ENCODE measurements around the gene DDX17. TPM values are rescaled to one million over a fixed set of nuclear protein-coding genes. Genes with fewer than 3 reads are reported as not detected.

Gene DDX17
- total RNA-seq, 1 donor = 496 TPM

DNA sequence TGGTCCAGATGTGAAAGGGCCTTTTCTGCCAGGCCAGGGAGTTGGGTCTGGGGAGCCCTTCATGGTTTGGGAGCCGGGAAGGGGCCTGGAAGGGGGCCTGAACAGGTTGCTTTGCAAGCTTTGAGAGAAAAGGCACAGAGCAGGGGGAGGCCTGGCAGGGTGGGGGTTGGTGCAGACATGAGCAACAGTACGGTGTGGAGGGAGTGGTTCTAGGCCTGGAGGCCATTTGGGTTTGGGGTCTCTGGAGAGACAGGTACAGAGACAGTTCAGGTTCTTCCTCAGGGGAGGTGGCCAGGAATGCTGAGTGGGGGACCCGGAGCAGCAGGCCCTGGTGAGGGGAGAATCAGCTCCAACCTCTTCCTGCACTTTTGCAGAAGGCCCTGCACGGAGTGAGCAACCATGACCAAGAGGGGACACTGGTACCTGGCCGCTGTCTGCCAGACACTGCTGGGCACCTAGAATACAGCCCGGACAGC is 36.8 kb downstream of the DDX17 start:
- Histone ChIP-seq H3K4me2 (ENCODE audit: insufficient read depth, low read length) (peak overlapping the region; percentile 91), H3K4me1 (ENCODE audit: insufficient read depth, low read length) (peaks cover 15% of the 10 kb centered on the region), H3K27me3 (ENCODE audit: insufficient read depth, low read length) (peaks cover 4% of the 10 kb centered on the region), H4K20me1 (ENCODE audit: insufficient read depth, low read length) (peaks cover 18% of the 10 kb centered on the region), H3K9me3 (ENCODE audit: low read depth, low read length) (no peaks in the 10 kb centered on the region), H3K79me2 (ENCODE audit: insufficient read depth, low read length) (peaks cover 48% of the 10 kb centered on the region), H3K36me3 (ENCODE audit: insufficient read depth, low read length) (peaks cover 21% of the 10 kb centered on the region), H3K4me3 (ENCODE audit: insufficient read depth, low read length) (peak overlapping the region; percentile 89), H3K27ac (ENCODE audit: low read depth, low read length) (peak overlapping the region; percentile 86), H2AFZ (ENCODE audit: low read length) (no peak overlapping the region)
- TF ChIP-seq, protein P1, sequence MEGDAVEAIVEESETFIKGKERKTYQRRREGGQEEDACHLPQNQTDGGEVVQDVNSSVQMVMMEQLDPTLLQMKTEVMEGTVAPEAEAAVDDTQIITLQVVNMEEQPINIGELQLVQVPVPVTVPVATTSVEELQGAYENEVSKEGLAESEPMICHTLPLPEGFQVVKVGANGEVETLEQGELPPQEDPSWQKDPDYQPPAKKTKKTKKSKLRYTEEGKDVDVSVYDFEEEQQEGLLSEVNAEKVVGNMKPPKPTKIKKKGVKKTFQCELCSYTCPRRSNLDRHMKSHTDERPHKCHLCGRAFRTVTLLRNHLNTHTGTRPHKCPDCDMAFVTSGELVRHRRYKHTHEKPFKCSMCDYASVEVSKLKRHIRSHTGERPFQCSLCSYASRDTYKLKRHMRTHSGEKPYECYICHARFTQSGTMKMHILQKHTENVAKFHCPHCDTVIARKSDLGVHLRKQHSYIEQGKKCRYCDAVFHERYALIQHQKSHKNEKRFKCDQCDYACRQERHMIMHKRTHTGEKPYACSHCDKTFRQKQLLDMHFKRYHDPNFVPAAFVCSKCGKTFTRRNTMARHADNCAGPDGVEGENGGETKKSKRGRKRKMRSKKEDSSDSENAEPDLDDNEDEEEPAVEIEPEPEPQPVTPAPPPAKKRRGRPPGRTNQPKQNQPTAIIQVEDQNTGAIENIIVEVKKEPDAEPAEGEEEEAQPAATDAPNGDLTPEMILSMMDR (IDR thresholded peaks at IDR 0.05; ENCODE audit: extremely low read depth, low read depth, low read length) = no peak
- peak; percentile 43 for DNase-seq (ENCODE audit: insufficient read length, low spot score, missing footprints)

GRCh38 chr22:38468443-38469305 is 37.4 kb downstream of the DDX17 start:
- H4K20me1 ChIP-seq (ENCODE audit: insufficient read depth, low read length) = peaks cover 13% of the 10 kb centered on the region
- peak overlapping the region; percentile 62 for H2AFZ ChIP-seq (ENCODE audit: low read length)
- TF ChIP-seq, protein P1 (IDR thresholded peaks at IDR 0.05; ENCODE audit: extremely low read depth, low read depth, low read length) = peak; percentile 25
- no peaks in the 10 kb centered on the region for H3K9me3 ChIP-seq (ENCODE audit: low read depth, low read length)
- H3K27ac ChIP-seq (ENCODE audit: low read depth, low read length) = peak overlapping the region; percentile 86
- peak; percentile 93 for DNase-seq (ENCODE audit: insufficient read length, low spot score, missing footprints)
- peaks cover 7% of the 10 kb centered on the region for H3K27me3 ChIP-seq (ENCODE audit: insufficient read depth, low read length)
- H3K4me3 ChIP-seq (ENCODE audit: insufficient read depth, low read length) = peak overlapping the region; percentile 89
- peaks cover 16% of the 10 kb centered on the region for H3K36me3 ChIP-seq (ENCODE audit: insufficient read depth, low read length)
- H3K4me2 ChIP-seq (ENCODE audit: insufficient read depth, low read length) = peak overlapping the region; percentile 91
- peaks cover 15% of the 10 kb centered on the region for H3K4me1 ChIP-seq (ENCODE audit: insufficient read depth, low read length)
- peaks cover 46% of the 10 kb centered on the region for H3K79me2 ChIP-seq (ENCODE audit: insufficient read depth, low read length)

DNA sequence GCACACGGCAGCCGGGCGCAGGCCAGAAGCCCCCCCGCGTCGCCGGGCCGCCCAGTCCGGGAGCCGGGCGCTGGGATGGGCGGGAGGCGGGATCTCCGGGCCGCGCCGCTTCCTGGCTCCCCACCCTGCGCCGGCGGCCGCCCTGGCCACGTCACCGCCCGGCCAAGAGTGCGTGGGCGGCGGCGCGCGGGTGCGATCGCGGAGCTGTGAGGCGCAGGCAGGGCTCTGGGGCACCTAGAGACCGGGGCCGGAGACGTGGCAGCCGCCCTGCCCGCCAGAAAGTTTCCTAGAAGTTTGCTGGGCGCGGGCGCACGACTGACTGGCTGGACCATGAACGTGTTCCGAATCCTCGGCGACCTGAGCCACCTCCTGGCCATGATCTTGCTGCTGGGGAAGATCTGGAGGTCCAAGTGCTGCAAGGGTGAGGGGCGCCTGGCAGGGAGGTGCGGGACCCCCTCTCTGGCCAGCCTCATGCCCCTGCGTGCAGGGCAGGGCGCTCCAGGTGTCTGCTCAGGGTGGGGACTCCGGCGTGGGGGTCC is 38.1 kb downstream of the DDX17 start, which contains the start of gene KDELR3:
KDELR3 (plus strand) TSS at position 193 of the 539 bp plus-strand sequence; CDS start at position 331, 138 bp downstream.
- no peaks in the 10 kb centered on the region for H3K9me3 ChIP-seq (ENCODE audit: low read depth, low read length)
- H3K4me2 ChIP-seq (ENCODE audit: insufficient read depth, low read length) = peak within 1 kb of the TSS; percentile 91
- peak; percentile 100 for DNase-seq (ENCODE audit: insufficient read length, low spot score, missing footprints)
- peaks cover 16% of the 10 kb centered on the region for H3K36me3 ChIP-seq (ENCODE audit: insufficient read depth, low read length)
- H4K20me1 ChIP-seq (ENCODE audit: insufficient read depth, low read length) = peaks cover 10% of the 10 kb centered on the region
- peaks cover 9% of the 10 kb centered on the region for H3K27me3 ChIP-seq (ENCODE audit: insufficient read depth, low read length)
- H3K27ac ChIP-seq (ENCODE audit: low read depth, low read length) = peak within 1 kb of the TSS; percentile 86
- TF ChIP-seq, protein P1 (IDR thresholded peaks at IDR 0.05; ENCODE audit: extremely low read depth, low read depth, low read length) = no peak
- peaks cover 13% of the 10 kb centered on the region for H3K4me1 ChIP-seq (ENCODE audit: insufficient read depth, low read length)
- H3K4me3 ChIP-seq (ENCODE audit: insufficient read depth, low read length) = peak within 1 kb of the TSS; percentile 89
- H3K79me2 ChIP-seq (ENCODE audit: insufficient read depth, low read length) = peaks cover 44% of the 10 kb centered on the region
- H2AFZ ChIP-seq (ENCODE audit: low read length) = peak within 1 kb of the TSS; percentile 89

- H4K20me1 ChIP-seq (ENCODE audit: insufficient read depth, low read length) = peaks cover 10% of the 10 kb centered on the region
- TF ChIP-seq, protein P1 (IDR thresholded peaks at IDR 0.05; ENCODE audit: extremely low read depth, low read depth, low read length) = no peak
- peak overlapping the region; percentile 89 for H2AFZ ChIP-seq (ENCODE audit: low read length)
- no peaks in the 10 kb centered on the region for H3K9me3 ChIP-seq (ENCODE audit: low read depth, low read length)
- peak overlapping the region; percentile 89 for H3K4me3 ChIP-seq (ENCODE audit: insufficient read depth, low read length)
- peaks cover 43% of the 10 kb centered on the region for H3K79me2 ChIP-seq (ENCODE audit: insufficient read depth, low read length)
- H3K27me3 ChIP-seq (ENCODE audit: insufficient read depth, low read length) = peaks cover 10% of the 10 kb centered on the region
- DNase-seq (ENCODE audit: insufficient read length, low spot score, missing footprints) = no peak
- peaks cover 16% of the 10 kb centered on the region for H3K36me3 ChIP-seq (ENCODE audit: insufficient read depth, low read length)
- peaks cover 13% of the 10 kb centered on the region for H3K4me1 ChIP-seq (ENCODE audit: insufficient read depth, low read length)
- H3K4me2 ChIP-seq (ENCODE audit: insufficient read depth, low read length) = peak overlapping the region; percentile 91
- peak overlapping the region; percentile 86 for H3K27ac ChIP-seq (ENCODE audit: low read depth, low read length)
These were observed 38.6 kb downstream of the DDX17 start for GRCh38 chr22:38467438-38467903.

Data from osteoblast (primary cell).